ENCODE data around the gene FHAD1. TPM values are rescaled to one million over a fixed set of nuclear protein-coding genes. Genes with fewer than 3 reads are reported as not detected.

The FHAD1 gene
- total RNA-seq, 1 donor: 0.72 TPM

GRCh38 chr1:15343099-15343498 lies 96.1 kb downstream of the FHAD1 start:
- H3K9me3 ChIP-seq (ENCODE audit: low read depth, low read length): peaks cover 1% of the 10 kb centered on the region
- H4K20me1 ChIP-seq (ENCODE audit: insufficient read depth, low read length): no peaks in the 10 kb centered on the region
- no peaks in the 10 kb centered on the region for H3K79me2 ChIP-seq (ENCODE audit: insufficient read depth, low read length)
- H3K4me3 ChIP-seq (ENCODE audit: insufficient read depth, low read length): no peak overlapping the region
- H3K4me1 ChIP-seq (ENCODE audit: insufficient read depth, low read length): peaks cover 24% of the 10 kb centered on the region
- no peaks in the 10 kb centered on the region for H3K27me3 ChIP-seq (ENCODE audit: insufficient read depth, low read length)
- H2AFZ ChIP-seq (ENCODE audit: low read length): no peak overlapping the region
- H3K4me2 ChIP-seq (ENCODE audit: insufficient read depth, low read length): no peak overlapping the region
- peak; percentile 38 for DNase-seq (ENCODE audit: insufficient read length, low spot score, missing footprints)
- no peak for TF ChIP-seq CTCF (IDR thresholded peaks at IDR 0.05; ENCODE audit: extremely low read depth, low read depth, low read length)
- H3K27ac ChIP-seq (ENCODE audit: low read depth, low read length): no peak overlapping the region
- H3K36me3 ChIP-seq (ENCODE audit: insufficient read depth, low read length): no peaks in the 10 kb centered on the region

- no peak for TF ChIP-seq CTCF (IDR thresholded peaks at IDR 0.05; ENCODE audit: extremely low read depth, low read depth, low read length)
- Histone ChIP-seq H2AFZ (ENCODE audit: low read length) (peak overlapping the region; percentile 67), H3K4me2 (ENCODE audit: insufficient read depth, low read length) (peak overlapping the region; percentile 35)
Measured at GRCh38 chr1:15343729-15344128, 96.7 kb downstream of the FHAD1 start.

GRCh38 chr1:15344380-15344779 lies 97.4 kb downstream of the FHAD1 start:
- no peak overlapping the region for H3K4me2 ChIP-seq (ENCODE audit: insufficient read depth, low read length)
- peaks cover 20% of the 10 kb centered on the region for H3K4me1 ChIP-seq (ENCODE audit: insufficient read depth, low read length)
- no peak overlapping the region for H3K4me3 ChIP-seq (ENCODE audit: insufficient read depth, low read length)
- no peak overlapping the region for H2AFZ ChIP-seq (ENCODE audit: low read length)
- no peaks in the 10 kb centered on the region for H3K36me3 ChIP-seq (ENCODE audit: insufficient read depth, low read length)
- no peak for DNase-seq (ENCODE audit: insufficient read length, low spot score, missing footprints)
- H3K9me3 ChIP-seq (ENCODE audit: low read depth, low read length): peaks cover 1% of the 10 kb centered on the region
- no peak for TF ChIP-seq CTCF (IDR thresholded peaks at IDR 0.05; ENCODE audit: extremely low read depth, low read depth, low read length)
- H3K27me3 ChIP-seq (ENCODE audit: insufficient read depth, low read length): no peaks in the 10 kb centered on the region
- no peak overlapping the region for H3K27ac ChIP-seq (ENCODE audit: low read depth, low read length)
- no peaks in the 10 kb centered on the region for H4K20me1 ChIP-seq (ENCODE audit: insufficient read depth, low read length)
- H3K79me2 ChIP-seq (ENCODE audit: insufficient read depth, low read length): no peaks in the 10 kb centered on the region

More at GRCh38 chr1:15343729-15344128, 96.7 kb downstream of the FHAD1 start:
- peaks cover 20% of the 10 kb centered on the region for H3K4me1 ChIP-seq (ENCODE audit: insufficient read depth, low read length)
- H3K79me2 ChIP-seq (ENCODE audit: insufficient read depth, low read length): no peaks in the 10 kb centered on the region
- peak; percentile 63 for DNase-seq (ENCODE audit: insufficient read length, low spot score, missing footprints)
- H3K36me3 ChIP-seq (ENCODE audit: insufficient read depth, low read length): no peaks in the 10 kb centered on the region
- no peaks in the 10 kb centered on the region for H3K27me3 ChIP-seq (ENCODE audit: insufficient read depth, low read length)
- no peak overlapping the region for H3K4me3 ChIP-seq (ENCODE audit: insufficient read depth, low read length)
- H3K27ac ChIP-seq (ENCODE audit: low read depth, low read length): no peak overlapping the region
- peaks cover 1% of the 10 kb centered on the region for H3K9me3 ChIP-seq (ENCODE audit: low read depth, low read length)
- H4K20me1 ChIP-seq (ENCODE audit: insufficient read depth, low read length): no peaks in the 10 kb centered on the region

- no peak for TF ChIP-seq CTCF (IDR thresholded peaks at IDR 0.05; ENCODE audit: extremely low read depth, low read depth, low read length)
- H3K4me3 ChIP-seq (ENCODE audit: insufficient read depth, low read length): no peak overlapping the region
Measured at GRCh38 chr1:15344800-15345704, 98.0 kb downstream of the FHAD1 start.

More at GRCh38 chr1:15344800-15345704, 98.0 kb downstream of the FHAD1 start:
- DNase-seq (ENCODE audit: insufficient read length, low spot score, missing footprints): peak; percentile 39
- H3K4me2 ChIP-seq (ENCODE audit: insufficient read depth, low read length): no peak overlapping the region
- H3K27me3 ChIP-seq (ENCODE audit: insufficient read depth, low read length): no peaks in the 10 kb centered on the region
- H3K27ac ChIP-seq (ENCODE audit: low read depth, low read length): no peak overlapping the region
- peaks cover 20% of the 10 kb centered on the region for H3K4me1 ChIP-seq (ENCODE audit: insufficient read depth, low read length)
- H3K36me3 ChIP-seq (ENCODE audit: insufficient read depth, low read length): no peaks in the 10 kb centered on the region
- no peak overlapping the region for H2AFZ ChIP-seq (ENCODE audit: low read length)
- H3K79me2 ChIP-seq (ENCODE audit: insufficient read depth, low read length): no peaks in the 10 kb centered on the region
- H3K9me3 ChIP-seq (ENCODE audit: low read depth, low read length): peaks cover 1% of the 10 kb centered on the region
- H4K20me1 ChIP-seq (ENCODE audit: insufficient read depth, low read length): no peaks in the 10 kb centered on the region

Measured in osteoblast (primary cell).